SU-DHL-6 (cell line): ENCODE data around the gene RO60.
A peak's percentile ranks its signal among the peaks of the same experiment; 100 is the strongest.

Experiments used
- EZH2phosphoT487 ChIP-seq: fragments of 200-600 bp; sonication (generic), shearing (Covaris generic); conservative IDR thresholded peaks from 2 replicates; pipeline ENCODE4 v1.6.1; 2018; ENCODE audit warnings: mild to moderate bottlenecking, antibody characterized with exemption, low read length, moderate library complexity, mixed read lengths
- TF ChIP-seq, protein P1 (sequence below): fragments of 200-600 bp; sonication (generic); IDR thresholded peaks from one replicate; pipeline ENCODE4 v1.5.1; 2017; ENCODE audit warnings: antibody characterized with exemption, mild to moderate bottlenecking, low read length, moderate library complexity; ENCODE audit not compliant: insufficient read depth, poor library complexity, severe bottlenecking

DNA sequence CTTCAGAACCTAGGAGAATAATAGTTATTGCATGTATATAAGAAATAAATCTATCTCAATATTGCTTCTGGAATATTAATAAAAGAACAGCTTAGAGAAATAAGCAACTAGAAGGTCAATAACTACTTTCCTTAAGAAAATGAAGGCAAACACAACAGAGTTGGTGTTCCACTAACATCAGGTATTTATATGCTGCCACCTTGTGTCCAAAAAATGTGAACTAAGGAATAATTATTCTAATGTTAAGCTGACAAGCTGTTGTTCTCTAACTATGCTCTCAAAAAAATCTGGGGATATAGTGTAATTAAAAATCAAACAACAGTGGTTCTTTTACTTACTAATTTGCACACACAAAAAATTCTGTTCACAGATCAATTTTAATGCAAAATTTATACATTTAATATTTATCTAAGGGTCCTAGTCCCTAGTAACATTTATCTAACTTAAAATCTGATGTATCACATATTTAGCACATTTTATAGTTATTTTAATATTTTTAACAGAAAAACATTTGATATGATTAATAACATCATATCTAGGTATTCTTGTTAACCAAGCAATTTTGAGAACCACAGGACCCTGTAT, 39.9 kb upstream of the RO60 start:
- TF ChIP-seq, protein P1, sequence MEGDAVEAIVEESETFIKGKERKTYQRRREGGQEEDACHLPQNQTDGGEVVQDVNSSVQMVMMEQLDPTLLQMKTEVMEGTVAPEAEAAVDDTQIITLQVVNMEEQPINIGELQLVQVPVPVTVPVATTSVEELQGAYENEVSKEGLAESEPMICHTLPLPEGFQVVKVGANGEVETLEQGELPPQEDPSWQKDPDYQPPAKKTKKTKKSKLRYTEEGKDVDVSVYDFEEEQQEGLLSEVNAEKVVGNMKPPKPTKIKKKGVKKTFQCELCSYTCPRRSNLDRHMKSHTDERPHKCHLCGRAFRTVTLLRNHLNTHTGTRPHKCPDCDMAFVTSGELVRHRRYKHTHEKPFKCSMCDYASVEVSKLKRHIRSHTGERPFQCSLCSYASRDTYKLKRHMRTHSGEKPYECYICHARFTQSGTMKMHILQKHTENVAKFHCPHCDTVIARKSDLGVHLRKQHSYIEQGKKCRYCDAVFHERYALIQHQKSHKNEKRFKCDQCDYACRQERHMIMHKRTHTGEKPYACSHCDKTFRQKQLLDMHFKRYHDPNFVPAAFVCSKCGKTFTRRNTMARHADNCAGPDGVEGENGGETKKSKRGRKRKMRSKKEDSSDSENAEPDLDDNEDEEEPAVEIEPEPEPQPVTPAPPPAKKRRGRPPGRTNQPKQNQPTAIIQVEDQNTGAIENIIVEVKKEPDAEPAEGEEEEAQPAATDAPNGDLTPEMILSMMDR, result peak; percentile 31
- TF ChIP-seq EZH2phosphoT487, result no peak
